HG03457 (cell line): ENCODE data around the gene DENND2D.

Experiments used
- ATAC-seq: cut with Tn5 transposase; IDR thresholded peaks from one replicate; pipeline ENCODE4 v1.9.1; 2021; ENCODE audit warnings: moderate number of reproducible peaks; ENCODE audit not compliant: unreplicated experiment

DENND2D gene

DNA sequence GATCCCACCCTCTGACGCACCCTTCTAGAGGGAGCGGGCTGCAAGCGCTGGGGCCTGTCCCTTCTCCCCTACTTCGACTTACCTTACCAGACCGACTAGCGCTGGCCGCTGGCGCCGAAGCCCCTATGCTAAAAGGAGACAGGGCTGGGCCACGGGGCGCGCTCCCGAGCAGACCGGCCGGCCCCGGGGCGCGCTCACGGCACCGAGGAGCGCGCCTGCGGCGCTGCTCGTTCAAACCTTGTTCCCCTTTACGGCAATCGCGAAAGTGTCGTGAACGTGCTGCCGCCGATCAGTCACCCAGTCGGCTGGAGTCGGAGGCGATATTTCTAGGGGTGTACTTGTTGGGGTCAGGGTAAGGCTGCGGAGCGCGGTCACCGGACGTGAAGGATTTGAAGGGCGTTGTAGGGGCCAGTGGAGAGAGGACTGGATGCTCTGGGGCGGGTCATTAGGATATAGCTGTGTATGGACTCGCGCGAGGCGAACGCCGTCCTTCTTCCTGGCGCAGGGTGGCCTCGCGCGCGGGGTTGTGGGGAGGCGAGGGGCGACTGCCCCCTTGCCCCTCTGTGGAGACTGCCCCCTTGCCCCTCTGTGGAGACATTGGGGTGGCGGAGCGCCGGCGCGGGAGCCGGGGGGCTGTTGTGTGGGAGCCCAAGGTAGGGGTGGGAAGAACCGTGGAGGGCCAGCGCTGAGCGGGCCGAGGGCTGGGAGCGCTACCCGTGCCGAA, 60.3 kb downstream of the DENND2D start, which contains the start of the genes CEPT1 and DRAM2:
Gene CEPT1 (plus strand): TSS at position 268 of the 724 bp plus-strand sequence. CDS start 7,492 bp downstream, outside the sequence.
Gene DRAM2 (minus strand): TSS at position 138 of the 724 bp plus-strand sequence. CDS start 8,539 bp downstream, outside the sequence.
- ATAC-seq, result peak; percentile 50

GRCh38 chr1:111139324-111139955, 61.0 kb downstream of the DENND2D start:
- peak; percentile 34 for ATAC-seq
